GM19240 (cell line): Measurements from ENCODE around the gene DENND1A.
"Not testable (repeated sequence)": the region's sequence is repeated elsewhere in the genome, so short reads cannot be mapped to it uniquely, and the experiment has no call there.

Source experiments
- DNase-seq: peaks from one replicate; pipeline ENCODE4 v3.0.0; 2011; ENCODE audit warnings: low spot score; ENCODE audit not compliant: insufficient read length

The DENND1A gene

GRCh38 chr9:123929870-123930831 is at the start of gene DENND1A:
Gene DENND1A (minus strand): TSS chr9:123930126. CDS start chr9:123929905, 221 bp downstream.
- DNase-seq: peak; percentile 91

- DNase-seq: no peak
These were observed 49.1 kb upstream of the DENND1A start for GRCh38 chr9:123978981-123979380.

- DNase-seq: not testable (repeated sequence)
These were observed 46.7 kb upstream of the DENND1A start for GRCh38 chr9:123976579-123976978.

- no peak for DNase-seq
These were observed 45.9 kb upstream of the DENND1A start for GRCh38 chr9:123975871-123976270.

- no peak for DNase-seq
These were observed 44.5 kb upstream of the DENND1A start for GRCh38 chr9:123974471-123974870.

- DNase-seq: no peak
These were observed 43.8 kb upstream of the DENND1A start for GRCh38 chr9:123973590-123974223.

- DNase-seq: no peak
These were observed 42.7 kb upstream of the DENND1A start for GRCh38 chr9:123972618-123973017.

GRCh38 chr9:123967323-123967722 is 37.4 kb upstream of the DENND1A start:
- DNase-seq: no peak

GRCh38 chr9:123965801-123966686 is 36.1 kb upstream of the DENND1A start:
- DNase-seq: no peak

- no peak for DNase-seq
These were observed 34.8 kb upstream of the DENND1A start for GRCh38 chr9:123964761-123965160.

- no peak for DNase-seq
These were observed 31.0 kb upstream of the DENND1A start for GRCh38 chr9:123960965-123961364.

- no peak for DNase-seq
These were observed 30.4 kb upstream of the DENND1A start for GRCh38 chr9:123960366-123960765.

GRCh38 chr9:123959787-123960186 is 29.9 kb upstream of the DENND1A start:
- no peak for DNase-seq

GRCh38 chr9:123957731-123958130 is 27.8 kb upstream of the DENND1A start:
- DNase-seq: no peak

GRCh38 chr9:123957168-123957721 is 27.3 kb upstream of the DENND1A start:
- DNase-seq: no peak

GRCh38 chr9:123955637-123956036 is 25.7 kb upstream of the DENND1A start:
- no peak for DNase-seq

GRCh38 chr9:123954518-123955280 is 24.8 kb upstream of the DENND1A start:
- no peak for DNase-seq

GRCh38 chr9:123952641-123953495 is 22.9 kb upstream of the DENND1A start:
- DNase-seq: no peak

- no peak for DNase-seq
These were observed 18.4 kb upstream of the DENND1A start for GRCh38 chr9:123948286-123948685.
